ENCODE measurements around the gene FRMD8.
A peak's percentile ranks its signal among the peaks of the same experiment; 100 is the strongest.

FRMD8 gene

GRCh38 chr11:65386307-65387140 is at the start of gene FRMD8:
FRMD8 (plus strand) TSS chr11:65386637; CDS start chr11:65387037, 400 bp downstream.
- TF ChIP-seq CTCF (IDR thresholded peaks at IDR 0.05; ENCODE audit: low read depth, low read length) = no peak
- H3K4me3 ChIP-seq (ENCODE audit: low read depth, low read length) = peak within 1 kb of the TSS; percentile 93

GRCh38 chr11:65338676-65339075 is 47.8 kb upstream of the FRMD8 start:
- no peak for TF ChIP-seq CTCF (IDR thresholded peaks at IDR 0.05; ENCODE audit: low read depth, low read length)
- no peak overlapping the region for H3K4me3 ChIP-seq (ENCODE audit: low read depth, low read length)

GRCh38 chr11:65340226-65340625 is 46.2 kb upstream of the FRMD8 start:
- H3K4me3 ChIP-seq (ENCODE audit: low read depth, low read length) = no peak overlapping the region
- no peak for TF ChIP-seq CTCF (IDR thresholded peaks at IDR 0.05; ENCODE audit: low read depth, low read length)

- TF ChIP-seq CTCF (IDR thresholded peaks at IDR 0.05; ENCODE audit: low read depth, low read length) = no peak
- H3K4me3 ChIP-seq (ENCODE audit: low read depth, low read length) = no peak overlapping the region
These were observed 44.6 kb upstream of the FRMD8 start for GRCh38 chr11:65341856-65342255.

- TF ChIP-seq CTCF (IDR thresholded peaks at IDR 0.05; ENCODE audit: low read depth, low read length) = no peak
- H3K4me3 ChIP-seq (ENCODE audit: low read depth, low read length) = no peak overlapping the region
These were observed 34.9 kb upstream of the FRMD8 start for GRCh38 chr11:65351511-65351910.

- H3K4me3 ChIP-seq (ENCODE audit: low read depth, low read length) = no peak overlapping the region
- TF ChIP-seq CTCF (IDR thresholded peaks at IDR 0.05; ENCODE audit: low read depth, low read length) = 0 out of 2 replicates have a peak, but pooled peaks have one; percentile 7
These were observed 33.7 kb upstream of the FRMD8 start for GRCh38 chr11:65352783-65353182.

GRCh38 chr11:65353376-65353775 is 33.1 kb upstream of the FRMD8 start:
- H3K4me3 ChIP-seq (ENCODE audit: low read depth, low read length) = no peak overlapping the region
- no peak for TF ChIP-seq CTCF (IDR thresholded peaks at IDR 0.05; ENCODE audit: low read depth, low read length)
